Measurements from ENCODE around the gene SDE2. TPM values are rescaled to one million over a fixed set of nuclear protein-coding genes. Genes with fewer than 3 reads are reported as not detected.

The SDE2 gene
- total RNA-seq, 1 donor from 2014 or later = 21.8 TPM

DNA sequence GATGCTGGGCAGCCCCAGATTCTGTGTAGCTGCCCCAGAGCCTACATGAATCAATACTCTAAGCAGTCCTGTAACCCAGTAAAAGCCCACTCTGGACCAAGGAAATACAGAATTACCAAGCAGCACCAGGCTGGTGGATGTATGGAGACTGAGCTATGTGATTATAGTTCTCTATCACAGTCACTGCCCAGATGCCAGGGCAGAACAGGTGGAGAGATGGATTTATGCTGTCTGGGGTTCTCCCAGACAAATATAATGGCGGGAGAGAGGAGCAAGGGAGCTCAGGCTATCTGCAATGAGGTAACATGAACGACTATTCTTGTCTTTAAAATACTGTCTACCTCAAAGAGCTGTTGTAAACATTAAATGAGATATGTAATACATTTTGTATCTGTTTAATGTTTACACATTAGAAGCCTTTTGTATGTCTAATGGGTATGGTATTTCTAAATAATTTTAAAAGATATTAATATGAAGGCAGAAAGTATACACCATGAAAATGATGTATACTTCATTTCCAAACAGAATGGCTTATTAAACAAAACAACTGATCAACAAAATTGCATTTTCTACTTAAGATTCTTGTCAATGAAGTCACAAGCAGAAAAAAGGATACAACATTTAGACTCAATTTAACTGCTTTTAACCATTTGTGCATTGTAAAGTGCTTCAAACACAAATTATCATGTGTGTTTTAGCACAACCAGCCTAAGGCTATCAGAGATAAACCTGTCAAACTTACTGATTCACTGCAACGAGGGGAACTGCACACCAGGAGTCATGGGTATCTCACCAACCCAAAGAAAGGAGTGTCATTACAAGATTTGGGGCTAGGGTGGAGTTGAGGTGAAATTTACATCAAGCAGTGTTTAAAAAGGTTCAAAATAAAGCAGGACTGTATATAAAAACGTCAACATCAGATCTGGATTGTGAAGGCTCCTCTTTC lies 3.0 kb downstream of the SDE2 start:
- peaks cover 40% of the 10 kb centered on the region for H3K4me1 ChIP-seq
- DNase-seq = no peak
- H3K4me3 ChIP-seq = no peak overlapping the region
- intact Hi-C loops (cut with DNase I) = loop anchor here (10.0 kb wide), 1 partner anchor 69 kb away; the partner anchor contains the start of gene H3-3A
- H3K27ac ChIP-seq = no peak overlapping the region
- H3K27me3 ChIP-seq = no peaks in the 10 kb centered on the region
- H3K36me3 ChIP-seq = peaks cover 39% of the 10 kb centered on the region
- no peak for ATAC-seq
- H3K9me3 ChIP-seq = no peaks in the 10 kb centered on the region
- TF ChIP-seq, protein P1, sequence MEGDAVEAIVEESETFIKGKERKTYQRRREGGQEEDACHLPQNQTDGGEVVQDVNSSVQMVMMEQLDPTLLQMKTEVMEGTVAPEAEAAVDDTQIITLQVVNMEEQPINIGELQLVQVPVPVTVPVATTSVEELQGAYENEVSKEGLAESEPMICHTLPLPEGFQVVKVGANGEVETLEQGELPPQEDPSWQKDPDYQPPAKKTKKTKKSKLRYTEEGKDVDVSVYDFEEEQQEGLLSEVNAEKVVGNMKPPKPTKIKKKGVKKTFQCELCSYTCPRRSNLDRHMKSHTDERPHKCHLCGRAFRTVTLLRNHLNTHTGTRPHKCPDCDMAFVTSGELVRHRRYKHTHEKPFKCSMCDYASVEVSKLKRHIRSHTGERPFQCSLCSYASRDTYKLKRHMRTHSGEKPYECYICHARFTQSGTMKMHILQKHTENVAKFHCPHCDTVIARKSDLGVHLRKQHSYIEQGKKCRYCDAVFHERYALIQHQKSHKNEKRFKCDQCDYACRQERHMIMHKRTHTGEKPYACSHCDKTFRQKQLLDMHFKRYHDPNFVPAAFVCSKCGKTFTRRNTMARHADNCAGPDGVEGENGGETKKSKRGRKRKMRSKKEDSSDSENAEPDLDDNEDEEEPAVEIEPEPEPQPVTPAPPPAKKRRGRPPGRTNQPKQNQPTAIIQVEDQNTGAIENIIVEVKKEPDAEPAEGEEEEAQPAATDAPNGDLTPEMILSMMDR (IDR thresholded peaks at IDR 0.05) = no peak

DNA sequence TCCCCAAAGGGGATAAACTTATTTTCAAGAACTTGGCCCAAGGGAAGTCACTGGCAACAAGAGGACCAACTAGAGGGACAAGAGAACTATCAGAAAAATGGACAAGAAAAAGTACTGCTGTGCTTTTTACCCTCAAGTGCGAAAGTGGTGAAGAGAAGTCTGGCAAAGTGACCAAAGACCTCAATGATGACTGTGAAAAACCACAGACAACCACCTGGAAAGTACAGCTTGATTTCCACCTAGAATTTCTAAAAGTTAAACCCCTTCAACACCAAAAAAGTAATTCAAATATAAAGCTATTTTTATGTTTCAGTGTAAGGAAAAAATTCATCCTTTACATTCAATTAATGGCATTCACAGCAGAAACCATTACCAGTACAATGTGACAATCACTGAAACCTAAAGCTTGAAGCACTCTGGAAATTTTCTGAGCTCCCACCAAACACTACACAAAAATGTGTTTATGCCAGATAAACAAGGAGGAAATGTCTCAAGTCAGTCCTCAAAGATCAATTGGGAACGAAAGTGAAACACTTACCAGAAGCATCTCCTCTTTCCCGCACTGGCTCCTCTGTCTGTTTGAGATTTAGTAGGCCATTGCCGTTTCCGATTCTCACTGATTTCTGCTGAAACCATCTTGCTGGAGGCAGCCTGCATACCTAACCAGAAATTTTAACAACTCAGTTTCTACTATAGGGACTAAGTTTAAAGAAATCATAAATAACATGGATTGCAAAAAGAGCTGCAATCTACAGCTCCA lies 8.3 kb downstream of the SDE2 start:
- DNase-seq (no peak), ATAC-seq (no peak)
- no peaks in the 10 kb centered on the region for H3K9me3 ChIP-seq
- peaks cover 9% of the 10 kb centered on the region for H3K4me1 ChIP-seq
- no peaks in the 10 kb centered on the region for H3K27me3 ChIP-seq
- H3K36me3 ChIP-seq = peaks cover 92% of the 10 kb centered on the region
- no peak overlapping the region for H3K27ac ChIP-seq
- TF ChIP-seq, protein P1 (IDR thresholded peaks at IDR 0.05) = no peak
- no peak overlapping the region for H3K4me3 ChIP-seq
- intact Hi-C loops (cut with DNase I) = loop anchor here (10.0 kb wide), 1 partner anchor 74 kb away; the partner anchor contains the start of gene H3-3A

DNA sequence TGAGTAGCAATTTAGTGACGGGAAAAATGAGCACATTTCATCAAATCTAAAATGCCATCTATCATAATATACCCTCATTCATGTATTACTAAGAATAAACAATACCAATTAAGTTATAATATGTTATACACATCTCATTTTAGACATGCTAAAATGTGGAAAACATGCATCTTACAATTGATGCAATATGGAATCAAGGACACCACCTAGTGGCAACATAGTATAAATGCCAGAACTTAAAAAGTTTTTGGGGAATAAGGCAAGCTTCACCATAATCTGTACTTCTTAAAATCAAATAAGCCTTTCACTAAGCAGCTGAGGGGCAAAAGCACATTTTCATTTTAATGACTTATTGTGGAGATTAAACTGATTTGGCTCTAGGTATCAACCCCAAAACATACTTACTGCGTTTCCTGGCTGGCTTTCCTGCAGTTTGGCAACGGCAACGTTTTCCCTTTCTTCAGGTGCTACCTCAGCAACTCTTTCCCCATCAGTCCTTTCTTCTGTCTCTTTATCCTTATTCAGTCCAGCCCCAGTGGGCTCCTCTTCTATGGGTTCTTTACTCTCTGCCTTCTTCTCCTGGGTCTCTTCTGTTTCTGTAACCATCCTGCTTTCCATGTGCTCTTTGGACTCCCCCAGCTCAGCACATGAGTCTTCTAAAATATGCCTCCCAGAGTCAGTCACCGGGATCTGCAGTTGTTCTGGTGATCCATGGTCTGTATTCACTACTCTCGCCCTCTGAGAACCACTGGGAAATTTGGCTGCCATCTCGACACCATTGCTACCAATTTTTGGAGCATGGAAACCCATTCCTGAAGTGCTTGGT lies 11.4 kb downstream of the SDE2 start:
- intact Hi-C loops (cut with DNase I) = no loop called here
- no peaks in the 10 kb centered on the region for H3K27me3 ChIP-seq
- no peak overlapping the region for H3K4me3 ChIP-seq
- H3K9me3 ChIP-seq = no peaks in the 10 kb centered on the region
- TF ChIP-seq, protein P1 (IDR thresholded peaks at IDR 0.05) = peak; percentile 78
- no peak for DNase-seq
- H3K27ac ChIP-seq = no peak overlapping the region
- peaks cover 98% of the 10 kb centered on the region for H3K36me3 ChIP-seq
- peaks cover 7% of the 10 kb centered on the region for H3K4me1 ChIP-seq
- ATAC-seq = peak; percentile 62

DNA sequence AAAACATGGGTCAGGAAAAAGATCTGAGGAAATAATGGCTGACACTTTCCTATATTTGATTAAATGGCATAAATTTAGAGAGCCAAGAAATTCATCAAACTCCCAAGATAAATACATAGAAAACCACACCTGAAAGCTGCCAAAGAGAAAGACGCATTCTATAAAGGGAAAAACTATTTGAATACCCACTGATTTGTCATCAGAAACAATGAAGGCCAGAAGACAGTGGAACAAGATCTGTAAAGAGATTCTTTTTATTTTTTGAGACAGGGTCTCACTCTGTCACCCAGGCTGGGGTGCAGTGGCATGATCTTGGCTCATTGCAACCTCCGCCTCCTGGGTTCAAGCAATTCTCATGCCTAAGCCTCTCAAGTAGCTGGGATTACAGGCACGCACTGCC lies 17.4 kb downstream of the SDE2 start:
- ATAC-seq (no peak), DNase-seq (no peak)
- Histone ChIP-seq H3K9me3 (no peaks in the 10 kb centered on the region), H3K36me3 (peaks cover 80% of the 10 kb centered on the region), H3K27me3 (no peaks in the 10 kb centered on the region), H3K4me1 (no peaks in the 10 kb centered on the region), H3K27ac (no peak overlapping the region), H3K4me3 (no peak overlapping the region)
- intact Hi-C loops (cut with DNase I) = no loop called here
- TF ChIP-seq, protein P1 (IDR thresholded peaks at IDR 0.05) = no peak

All from upper lobe of right lung (tissue), 1 donor.